ENCODE results near the gene ITGB8.

DNA sequence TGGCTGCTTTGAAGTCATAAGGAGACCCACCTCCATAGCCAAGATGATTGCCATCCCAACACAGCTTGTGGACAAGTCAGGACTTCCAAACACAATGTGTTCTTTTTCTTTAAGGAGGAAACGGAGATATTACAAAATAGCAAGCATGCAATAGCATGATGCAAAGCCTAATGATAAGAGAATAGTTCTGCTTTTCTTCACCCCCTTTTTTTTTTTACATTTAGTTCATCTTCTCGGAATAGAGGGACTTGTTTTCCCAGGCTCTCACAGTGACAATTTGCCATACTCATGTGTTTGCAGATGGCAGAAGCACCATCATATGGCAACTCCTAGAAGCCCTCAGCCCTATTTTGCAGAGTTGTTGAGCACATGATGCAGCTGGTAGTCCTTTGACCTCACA lies 119.8 kb downstream of the ITGB8 start:
- TF ChIP-seq, protein P1, sequence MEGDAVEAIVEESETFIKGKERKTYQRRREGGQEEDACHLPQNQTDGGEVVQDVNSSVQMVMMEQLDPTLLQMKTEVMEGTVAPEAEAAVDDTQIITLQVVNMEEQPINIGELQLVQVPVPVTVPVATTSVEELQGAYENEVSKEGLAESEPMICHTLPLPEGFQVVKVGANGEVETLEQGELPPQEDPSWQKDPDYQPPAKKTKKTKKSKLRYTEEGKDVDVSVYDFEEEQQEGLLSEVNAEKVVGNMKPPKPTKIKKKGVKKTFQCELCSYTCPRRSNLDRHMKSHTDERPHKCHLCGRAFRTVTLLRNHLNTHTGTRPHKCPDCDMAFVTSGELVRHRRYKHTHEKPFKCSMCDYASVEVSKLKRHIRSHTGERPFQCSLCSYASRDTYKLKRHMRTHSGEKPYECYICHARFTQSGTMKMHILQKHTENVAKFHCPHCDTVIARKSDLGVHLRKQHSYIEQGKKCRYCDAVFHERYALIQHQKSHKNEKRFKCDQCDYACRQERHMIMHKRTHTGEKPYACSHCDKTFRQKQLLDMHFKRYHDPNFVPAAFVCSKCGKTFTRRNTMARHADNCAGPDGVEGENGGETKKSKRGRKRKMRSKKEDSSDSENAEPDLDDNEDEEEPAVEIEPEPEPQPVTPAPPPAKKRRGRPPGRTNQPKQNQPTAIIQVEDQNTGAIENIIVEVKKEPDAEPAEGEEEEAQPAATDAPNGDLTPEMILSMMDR (IDR thresholded peaks at IDR 0.05) = no peak
- TF ChIP-seq POLR2A (IDR thresholded peaks at IDR 0.05) = no peak

All from thyroid gland (tissue), 4 donors.